DOHH2 (cell line): ENCODE results near the gene TMC7.
"Not testable (repeated sequence)": the region's sequence is repeated elsewhere in the genome, so short reads cannot be mapped to it uniquely, and the experiment has no call there.

Source experiments
- H3F3A ChIP-seq: fragments of 200-600 bp; sonication (generic), shearing (Covaris generic); 2 replicates; pipeline ENCODE4 v1.6.0; 2016; ENCODE audit warnings: antibody characterized with exemption, mild to moderate bottlenecking; ENCODE audit not compliant: control insufficient read depth, insufficient read depth
- H3K27ac ChIP-seq: fragments of 200-600 bp; sonication (generic); 2 replicates; pipeline ENCODE4 v1.5.1; 2014; ENCODE audit warnings: low read depth, mild to moderate bottlenecking, low read length, moderate library complexity
- H3K27me3 ChIP-seq: fragments of 200-600 bp; sonication (generic); 2 replicates; pipeline ENCODE4 v1.6.1; 2014; ENCODE audit warnings: mild to moderate bottlenecking, low read length, mixed read lengths; ENCODE audit not compliant: control insufficient read depth
- H3K36me3 ChIP-seq: fragments of 200-600 bp; sonication (generic); 2 replicates; pipeline ENCODE4 v1.6.1; 2014; ENCODE audit warnings: mild to moderate bottlenecking, low read length, moderate library complexity, mixed read lengths; ENCODE audit not compliant: control insufficient read depth
- H3K4me1 ChIP-seq: fragments of 200-600 bp; sonication (generic); 2 replicates; pipeline ENCODE4 v1.6.1; 2014; ENCODE audit warnings: mild to moderate bottlenecking, low read length, mixed read lengths; ENCODE audit not compliant: control insufficient read depth
- H3K4me2 ChIP-seq: fragments of 200-600 bp; sonication (generic); 2 replicates; pipeline ENCODE4 v1.6.0; 2014; ENCODE audit warnings: mild to moderate bottlenecking, low read length, moderate library complexity
- H3K4me3 ChIP-seq: fragments of 200-600 bp; sonication (generic); 2 replicates; pipeline ENCODE4 v1.5.1; 2014; ENCODE audit warnings: mild to moderate bottlenecking, low read length, mixed read lengths
- H3K79me2 ChIP-seq: fragments of 200-600 bp; sonication (generic); 2 replicates; pipeline ENCODE4 v1.6.1; 2014; ENCODE audit warnings: mild to moderate bottlenecking, low read length, mixed read lengths; ENCODE audit not compliant: control insufficient read depth
- H3K9me2 ChIP-seq: fragments of 200-600 bp; sonication (generic); replicated peaks from 2 replicates; pipeline ENCODE4 v1.6.1; 2014; ENCODE audit warnings: mild to moderate bottlenecking, low read length, mixed read lengths; ENCODE audit not compliant: control insufficient read depth
- H3K9me3 ChIP-seq: fragments of 200-600 bp; sonication (generic); 2 replicates; pipeline ENCODE4 v1.6.1; 2014; ENCODE audit warnings: antibody characterized with exemption, low read length, mixed read lengths; ENCODE audit not compliant: control insufficient read depth, insufficient read depth
- H4K20me1 ChIP-seq: fragments of 200-600 bp; sonication (generic); 2 replicates; pipeline ENCODE4 v1.6.0; 2014; ENCODE audit warnings: low read depth, mild to moderate bottlenecking, antibody characterized with exemption, low read length, moderate library complexity; ENCODE audit not compliant: control insufficient read depth, insufficient read depth
- CTCF ChIP-seq: fragments of 200-600 bp; sonication (generic); IDR thresholded peaks from one replicate; pipeline ENCODE4 v1.5.1; 2014; ENCODE audit warnings: antibody characterized with exemption, mild to moderate bottlenecking, low read depth, low read length; ENCODE audit not compliant: poor library complexity, severe bottlenecking
- EZH2phosphoT487 ChIP-seq: fragments of 200-600 bp; sonication (generic); IDR thresholded peaks from 2 replicates; pipeline ENCODE4 v1.6.1; 2017; ENCODE audit warnings: borderline replicate concordance, mild to moderate bottlenecking, antibody characterized with exemption, low read length, moderate library complexity, mixed read lengths

TMC7 gene

GRCh38 chr16:18953547-18953946 lies 30.2 kb upstream of the TMC7 start:
- no peak overlapping the region for H3K4me2 ChIP-seq
- no peak overlapping the region for H3K27ac ChIP-seq
- peaks cover 6% of the 10 kb centered on the region; the same call in 1 of the 2 replicates for H3K27me3 ChIP-seq
- no peaks in the 10 kb centered on the region for H3K4me1 ChIP-seq
- no peaks in the 10 kb centered on the region for H3K36me3 ChIP-seq
- H3K9me3 ChIP-seq, result no peaks in the 10 kb centered on the region
- no peaks in the 10 kb centered on the region for H3K9me2 ChIP-seq
- no peaks in the 10 kb centered on the region for H3F3A ChIP-seq
- no peak for TF ChIP-seq CTCF
- TF ChIP-seq EZH2phosphoT487, result no peak
- H3K4me3 ChIP-seq, result no peak overlapping the region
- H4K20me1 ChIP-seq, result no peaks in the 10 kb centered on the region
- H3K79me2 ChIP-seq, result no peaks in the 10 kb centered on the region

GRCh38 chr16:18955874-18956580 lies 27.7 kb upstream of the TMC7 start:
- not testable (repeated sequence) for H3K9me3 ChIP-seq, H3K27ac ChIP-seq, H3K79me2 ChIP-seq, H3K4me2 ChIP-seq, H3K9me2 ChIP-seq, H3K4me3 ChIP-seq, H3K4me1 ChIP-seq, H3F3A ChIP-seq, H3K36me3 ChIP-seq, H4K20me1 ChIP-seq
- peaks cover 11% of the 10 kb centered on the region; the same call in 1 of the 2 replicates for H3K27me3 ChIP-seq

GRCh38 chr16:18956658-18957241 lies 27.0 kb upstream of the TMC7 start:
- H4K20me1 ChIP-seq, H3F3A ChIP-seq, H3K36me3 ChIP-seq, H3K9me2 ChIP-seq, H3K4me1 ChIP-seq, H3K27ac ChIP-seq, H3K79me2 ChIP-seq, H3K4me3 ChIP-seq, H3K4me2 ChIP-seq, H3K9me3 ChIP-seq: not testable (repeated sequence)
- H3K27me3 ChIP-seq, result peaks cover 14% of the 10 kb centered on the region; the same call in 1 of the 2 replicates

GRCh38 chr16:18958621-18959029 lies 25.1 kb upstream of the TMC7 start:
- TF ChIP-seq EZH2phosphoT487 (no peak), CTCF (no peak)
- no peaks in the 10 kb centered on the region for H3K4me1 ChIP-seq
- no peak overlapping the region for H3K4me2 ChIP-seq

More at GRCh38 chr16:18958621-18959029, 25.1 kb upstream of the TMC7 start:
- Histone ChIP-seq H3K79me2 (no peaks in the 10 kb centered on the region), H4K20me1 (no peaks in the 10 kb centered on the region), H3K4me3 (no peak overlapping the region), H3K36me3 (no peaks in the 10 kb centered on the region), H3F3A (no peaks in the 10 kb centered on the region), H3K27me3 (peaks cover 14% of the 10 kb centered on the region; the same call in 1 of the 2 replicates), H3K9me3 (no peaks in the 10 kb centered on the region), H3K9me2 (no peaks in the 10 kb centered on the region), H3K27ac (no peak overlapping the region)
